ENCODE data around the gene PIGS. TPM values are rescaled to one million over a fixed set of nuclear protein-coding genes. Genes with fewer than 3 reads are reported as not detected.

PIGS gene
- total RNA-seq, 1 experiment from 2014 or later: 45.8 TPM

DNA sequence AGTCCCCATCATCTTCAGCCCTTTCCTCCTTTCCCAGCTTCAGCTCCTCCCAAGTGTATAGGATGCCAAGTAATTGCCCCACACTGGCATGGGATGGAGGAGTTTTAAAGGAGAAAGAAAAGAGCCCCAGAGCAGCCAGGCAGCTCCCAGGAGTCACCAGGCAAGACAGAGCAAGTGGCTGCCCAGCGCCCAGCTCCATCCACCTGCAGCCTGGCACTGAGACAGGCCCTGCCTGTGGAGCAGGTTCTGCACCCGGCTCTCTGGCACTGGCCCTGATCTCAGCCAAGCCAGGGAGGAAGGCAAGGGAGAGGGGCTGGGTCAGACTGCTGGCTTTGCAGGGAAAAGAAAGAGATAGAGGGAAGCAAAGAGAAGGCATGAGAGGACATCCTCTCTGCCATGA is 43.5 kb downstream of the PIGS start:
- H3K9me2 ChIP-seq (ENCODE audit: insufficient read depth): no peaks in the 10 kb centered on the region
- H3K9ac ChIP-seq (ENCODE audit: low read length): no peak overlapping the region
- DNase-seq (ENCODE audit: low read depth, low spot score): no peak
- TF ChIP-seq, protein P1, sequence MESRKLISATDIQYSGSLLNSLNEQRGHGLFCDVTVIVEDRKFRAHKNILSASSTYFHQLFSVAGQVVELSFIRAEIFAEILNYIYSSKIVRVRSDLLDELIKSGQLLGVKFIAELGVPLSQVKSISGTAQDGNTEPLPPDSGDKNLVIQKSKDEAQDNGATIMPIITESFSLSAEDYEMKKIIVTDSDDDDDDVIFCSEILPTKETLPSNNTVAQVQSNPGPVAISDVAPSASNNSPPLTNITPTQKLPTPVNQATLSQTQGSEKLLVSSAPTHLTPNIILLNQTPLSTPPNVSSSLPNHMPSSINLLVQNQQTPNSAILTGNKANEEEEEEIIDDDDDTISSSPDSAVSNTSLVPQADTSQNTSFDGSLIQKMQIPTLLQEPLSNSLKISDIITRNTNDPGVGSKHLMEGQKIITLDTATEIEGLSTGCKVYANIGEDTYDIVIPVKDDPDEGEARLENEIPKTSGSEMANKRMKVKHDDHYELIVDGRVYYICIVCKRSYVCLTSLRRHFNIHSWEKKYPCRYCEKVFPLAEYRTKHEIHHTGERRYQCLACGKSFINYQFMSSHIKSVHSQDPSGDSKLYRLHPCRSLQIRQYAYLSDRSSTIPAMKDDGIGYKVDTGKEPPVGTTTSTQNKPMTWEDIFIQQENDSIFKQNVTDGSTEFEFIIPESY (IDR thresholded peaks at IDR 0.05; ENCODE audit: extremely low read depth, insufficient replicate concordance, low read length): no peak
- TF ChIP-seq, protein P2, sequence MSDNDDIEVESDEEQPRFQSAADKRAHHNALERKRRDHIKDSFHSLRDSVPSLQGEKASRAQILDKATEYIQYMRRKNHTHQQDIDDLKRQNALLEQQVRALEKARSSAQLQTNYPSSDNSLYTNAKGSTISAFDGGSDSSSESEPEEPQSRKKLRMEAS (IDR thresholded peaks at IDR 0.05): no peak
- TF ChIP-seq, protein P3, sequence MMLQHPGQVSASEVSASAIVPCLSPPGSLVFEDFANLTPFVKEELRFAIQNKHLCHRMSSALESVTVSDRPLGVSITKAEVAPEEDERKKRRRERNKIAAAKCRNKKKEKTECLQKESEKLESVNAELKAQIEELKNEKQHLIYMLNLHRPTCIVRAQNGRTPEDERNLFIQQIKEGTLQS (IDR thresholded peaks at IDR 0.05): no peak
- TF ChIP-seq SP1 (IDR thresholded peaks at IDR 0.05; ENCODE audit: low read depth) (no peak), JUND (IDR thresholded peaks at IDR 0.05) (no peak), ZNF274 (IDR thresholded peaks at IDR 0.05; ENCODE audit: low read depth, low read length) (no peak), CBX3 (IDR thresholded peaks at IDR 0.05; ENCODE audit: low read depth) (no peak), CEBPB (IDR thresholded peaks at IDR 0.05; ENCODE audit: low read depth) (no peak), EGR1 (IDR thresholded peaks at IDR 0.05; ENCODE audit: low read depth) (no peak)
- TF ChIP-seq, protein P4, sequence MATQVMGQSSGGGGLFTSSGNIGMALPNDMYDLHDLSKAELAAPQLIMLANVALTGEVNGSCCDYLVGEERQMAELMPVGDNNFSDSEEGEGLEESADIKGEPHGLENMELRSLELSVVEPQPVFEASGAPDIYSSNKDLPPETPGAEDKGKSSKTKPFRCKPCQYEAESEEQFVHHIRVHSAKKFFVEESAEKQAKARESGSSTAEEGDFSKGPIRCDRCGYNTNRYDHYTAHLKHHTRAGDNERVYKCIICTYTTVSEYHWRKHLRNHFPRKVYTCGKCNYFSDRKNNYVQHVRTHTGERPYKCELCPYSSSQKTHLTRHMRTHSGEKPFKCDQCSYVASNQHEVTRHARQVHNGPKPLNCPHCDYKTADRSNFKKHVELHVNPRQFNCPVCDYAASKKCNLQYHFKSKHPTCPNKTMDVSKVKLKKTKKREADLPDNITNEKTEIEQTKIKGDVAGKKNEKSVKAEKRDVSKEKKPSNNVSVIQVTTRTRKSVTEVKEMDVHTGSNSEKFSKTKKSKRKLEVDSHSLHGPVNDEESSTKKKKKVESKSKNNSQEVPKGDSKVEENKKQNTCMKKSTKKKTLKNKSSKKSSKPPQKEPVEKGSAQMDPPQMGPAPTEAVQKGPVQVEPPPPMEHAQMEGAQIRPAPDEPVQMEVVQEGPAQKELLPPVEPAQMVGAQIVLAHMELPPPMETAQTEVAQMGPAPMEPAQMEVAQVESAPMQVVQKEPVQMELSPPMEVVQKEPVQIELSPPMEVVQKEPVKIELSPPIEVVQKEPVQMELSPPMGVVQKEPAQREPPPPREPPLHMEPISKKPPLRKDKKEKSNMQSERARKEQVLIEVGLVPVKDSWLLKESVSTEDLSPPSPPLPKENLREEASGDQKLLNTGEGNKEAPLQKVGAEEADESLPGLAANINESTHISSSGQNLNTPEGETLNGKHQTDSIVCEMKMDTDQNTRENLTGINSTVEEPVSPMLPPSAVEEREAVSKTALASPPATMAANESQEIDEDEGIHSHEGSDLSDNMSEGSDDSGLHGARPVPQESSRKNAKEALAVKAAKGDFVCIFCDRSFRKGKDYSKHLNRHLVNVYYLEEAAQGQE (IDR thresholded peaks at IDR 0.05; ENCODE audit: low read depth): no peak
- H3K27ac ChIP-seq (ENCODE audit: low read depth, low read length): no peak overlapping the region
- H3K27me3 ChIP-seq (ENCODE audit: insufficient read depth, low read length): peaks cover 7% of the 10 kb centered on the region
- H3K9me3 ChIP-seq (ENCODE audit: control insufficient read depth in 1 of 2, insufficient read depth in 1 of 2, low read depth in 1 of 2, low read length in 2 of 2): no peaks in the 10 kb centered on the region
- no peaks in the 10 kb centered on the region for H3K79me2 ChIP-seq (ENCODE audit: insufficient read depth, low read length)
- ChIA-PET RAD21 (ENCODE audit: low non-redundant PET in 1 of 2, low total read pairs in 2 of 2, uncharacterized antibody in 2 of 2, unreplicated experiment in 2 of 2) (no interaction called here), CTCF (no interaction called here), POLR2A (no interaction called here)
- no peaks in the 10 kb centered on the region for H4K20me1 ChIP-seq (ENCODE audit: insufficient read depth)
- no peak overlapping the region for H3K4me3 ChIP-seq (replicated peaks in 1 of 2; ENCODE audit: low read depth in 1 of 2, low read length in 2 of 2)
- no peak overlapping the region for H2AFZ ChIP-seq (ENCODE audit: low read depth, low read length, poor library complexity, severe bottlenecking)
- intact Hi-C loops (cut with micrococcal nuclease): no loop called here
- no peak for ATAC-seq
- H3K36me3 ChIP-seq (ENCODE audit: control insufficient read depth in 1 of 2, insufficient read depth in 2 of 2, low read length in 2 of 2): no peaks in the 10 kb centered on the region
- no peak overlapping the region for H3K4me2 ChIP-seq (ENCODE audit: low read length)
- peaks cover 0 to 11% of the 10 kb centered on the region in 2 experiments; a peak in 2 of 4 replicates for H3K4me1 ChIP-seq (ENCODE audit: control insufficient read depth in 1 of 2, insufficient read depth in 2 of 2, low read length in 2 of 2)
- no TSS peak for BruUV-seq (replicated peaks)
